ENCODE measurements around the gene EHD1. TPM values are rescaled to one million over a fixed set of nuclear protein-coding genes. Genes with fewer than 3 reads are reported as not detected.

Gene EHD1
- total and polyA plus RNA-seq, 2 of the 4 experiments (the other 2 are of a cell fraction), result 107 to 209 TPM

DNA sequence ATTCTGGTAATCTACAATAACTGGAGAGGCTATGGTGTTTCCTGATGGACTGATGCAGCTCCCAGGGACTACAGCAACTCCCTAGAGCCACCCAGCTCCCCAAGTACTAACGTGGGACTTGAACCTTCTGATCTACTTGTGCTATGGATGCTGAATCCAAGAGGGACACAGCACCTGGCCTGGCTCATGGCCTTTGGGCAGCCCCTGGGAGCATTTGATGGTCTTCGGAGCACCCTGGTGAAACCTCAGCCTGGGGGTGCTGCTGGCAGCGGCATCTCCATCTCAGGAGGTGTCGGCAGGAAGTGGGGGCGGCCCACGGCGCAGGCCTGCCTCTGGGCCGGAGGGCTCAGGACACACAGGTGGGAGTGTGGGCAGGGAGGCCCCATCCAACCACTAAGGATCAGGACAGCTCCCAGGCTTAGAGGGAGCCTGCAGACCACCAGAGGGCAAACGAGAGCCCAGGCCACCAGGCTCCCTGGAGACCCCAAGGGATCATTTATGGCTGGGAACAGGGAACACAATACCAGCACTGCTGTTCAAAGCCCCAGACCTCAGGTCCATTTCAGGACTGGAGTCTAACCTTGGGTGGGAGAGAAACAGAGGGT, 8.7 kb downstream of the EHD1 start:
- peaks cover 83% of the 10 kb centered on the region for H4K20me1 ChIP-seq (ENCODE audit: insufficient read depth, low read length)
- peak overlapping the region; percentile 67 for H2BK5ac ChIP-seq (ENCODE audit: low read depth, low read length, poor library complexity, severe bottlenecking)
- peak overlapping the region; percentile 27; the same call in 1 of the 3 replicates for H2BK15ac ChIP-seq (ENCODE audit: low read depth, low read length)
- peaks cover 46% of the 10 kb centered on the region for H3K4me1 ChIP-seq (ENCODE audit: control insufficient read depth, insufficient read depth, low read length)
- peak overlapping the region; percentile 94 for H3K23ac ChIP-seq (ENCODE audit: low read depth, low read length)
- peak; percentile 21; the same call in 1 of the 2 replicates for TF ChIP-seq POLR2A (IDR thresholded peaks at IDR 0.05; ENCODE audit: low read depth, low read length)
- no peak for TF ChIP-seq MAZ (IDR thresholded peaks at IDR 0.05; ENCODE audit: borderline replicate concordance, low read depth, low read length)
- TF ChIP-seq, protein P1, sequence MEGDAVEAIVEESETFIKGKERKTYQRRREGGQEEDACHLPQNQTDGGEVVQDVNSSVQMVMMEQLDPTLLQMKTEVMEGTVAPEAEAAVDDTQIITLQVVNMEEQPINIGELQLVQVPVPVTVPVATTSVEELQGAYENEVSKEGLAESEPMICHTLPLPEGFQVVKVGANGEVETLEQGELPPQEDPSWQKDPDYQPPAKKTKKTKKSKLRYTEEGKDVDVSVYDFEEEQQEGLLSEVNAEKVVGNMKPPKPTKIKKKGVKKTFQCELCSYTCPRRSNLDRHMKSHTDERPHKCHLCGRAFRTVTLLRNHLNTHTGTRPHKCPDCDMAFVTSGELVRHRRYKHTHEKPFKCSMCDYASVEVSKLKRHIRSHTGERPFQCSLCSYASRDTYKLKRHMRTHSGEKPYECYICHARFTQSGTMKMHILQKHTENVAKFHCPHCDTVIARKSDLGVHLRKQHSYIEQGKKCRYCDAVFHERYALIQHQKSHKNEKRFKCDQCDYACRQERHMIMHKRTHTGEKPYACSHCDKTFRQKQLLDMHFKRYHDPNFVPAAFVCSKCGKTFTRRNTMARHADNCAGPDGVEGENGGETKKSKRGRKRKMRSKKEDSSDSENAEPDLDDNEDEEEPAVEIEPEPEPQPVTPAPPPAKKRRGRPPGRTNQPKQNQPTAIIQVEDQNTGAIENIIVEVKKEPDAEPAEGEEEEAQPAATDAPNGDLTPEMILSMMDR (conservative IDR thresholded peaks at IDR 0.05; ENCODE audit: low read depth, low read length), result peak; percentile 29; the same call in 1 of the 2 replicates
- H4K8ac ChIP-seq (ENCODE audit: low read depth in 2 of 2, low read length in 2 of 2), result peak overlapping the region; percentile 0 to 73; a peak in 2 of 4 replicates
- H2AFZ ChIP-seq (replicated peaks; ENCODE audit: low read length, poor library complexity), result no peak overlapping the region
- H3K9me1 ChIP-seq (ENCODE audit: insufficient read depth, low read length), result peaks cover 46% of the 10 kb centered on the region
- H4K5ac ChIP-seq (ENCODE audit: low read depth, low read length), result no peak overlapping the region
- peak overlapping the region; percentile 32 for H3K56ac ChIP-seq (ENCODE audit: extremely low read depth, insufficient read depth, low read length)
- dilution Hi-C loops (cut with HindIII; ENCODE audit: low sequenced_read_pairs, unreplicated experiment), result no loop called here
- peak overlapping the region; percentile 91 for H3K4ac ChIP-seq (ENCODE audit: low read depth, low read length)
- H2BK20ac ChIP-seq (ENCODE audit: low read depth, low read length), result peak overlapping the region; percentile 77; the same call in 1 of the 2 replicates
- DNase-seq (no peak), ATAC-seq (ENCODE audit: low read depth) (no peak)
- H3K18ac ChIP-seq (ENCODE audit: low read depth, low read length), result no peak overlapping the region
- ChIA-PET POLR2A (ENCODE audit: unreplicated experiment) (no interaction called here), CTCF (interaction anchor here (0.8 to 1.6 kb wide), 5 partner anchors 8 to 91 kb away, joined by 3 to 4 read pairs (median 3); partner anchors contain the start of gene CDC42BPG)
- peak overlapping the region; percentile 31; the same call in 1 of the 2 replicates for H3K4me2 ChIP-seq (ENCODE audit: low read depth, low read length)
- peaks cover 14 to 78% of the 10 kb centered on the region in 2 experiments; a peak in 3 of 4 replicates for H3K79me1 ChIP-seq (ENCODE audit: low read depth in 1 of 2, low read length in 2 of 2)
- intact Hi-C loops (cut with micrococcal nuclease), result loop anchor here (1.0 kb wide), 1 partner anchor 9 kb away; the partner anchor contains the start of gene EHD1
- H3K4me3 ChIP-seq (ENCODE audit: insufficient read depth, low read depth, low read length), result no peak overlapping the region
- 60% methylated on average over 2 of the region's 9 CpGs; no CpG with 5 or more reads in 1 of the 2 experiments for WGBS, 2 experiments (ENCODE audit: extremely low coverage in 2 of 2, insufficient read length in 1 of 2)
- in situ Hi-C loops (cut with MboI; ENCODE audit: low sequenced_read_pairs), result no loop called here
- H2BK120ac ChIP-seq (ENCODE audit: low read depth, low read length), result peak overlapping the region; percentile 86
- H2AK5ac ChIP-seq (ENCODE audit: low read depth, low read length), result peak overlapping the region; percentile 94
- BruUV-seq (replicated peaks), result no TSS peak
- no peaks in the 10 kb centered on the region for H3K9me3 ChIP-seq (ENCODE audit: control insufficient read depth, insufficient read depth, low read length)
- peak overlapping the region; percentile 58 for H4K91ac ChIP-seq (ENCODE audit: insufficient read depth, low read depth, low read length)
- H3K27me3 ChIP-seq (ENCODE audit: control insufficient read depth, insufficient read depth, low read length), result no peaks in the 10 kb centered on the region
- H3K9ac ChIP-seq (ENCODE audit: low read depth, low read length), result 0 out of 2 replicates have a peak overlapping the region, but pooled peaks have one; percentile 8
- peak overlapping the region; percentile 66 for H2AK9ac ChIP-seq (replicated peaks; ENCODE audit: low read depth, low read length, poor library complexity)
- H3K14ac ChIP-seq (replicated peaks; ENCODE audit: low read depth, low read length), result peak overlapping the region; percentile 82
- peaks cover 34% of the 10 kb centered on the region for H3K36me3 ChIP-seq (ENCODE audit: control insufficient read depth, insufficient read depth, low read length)
- H3K27ac ChIP-seq (ENCODE audit: insufficient read depth, low read length), result peak overlapping the region; percentile 67

All from IMR-90 (cell line).